ENCODE measurements around the gene IGFBP4. TPM values are rescaled to one million over a fixed set of nuclear protein-coding genes. Genes with fewer than 3 reads are reported as not detected.
A peak's percentile ranks its signal among the peaks of the same experiment; 100 is the strongest.

IGFBP4 gene
- total RNA-seq, 2 donors from 2014 or later: 8.4 to 85.1 TPM

DNA sequence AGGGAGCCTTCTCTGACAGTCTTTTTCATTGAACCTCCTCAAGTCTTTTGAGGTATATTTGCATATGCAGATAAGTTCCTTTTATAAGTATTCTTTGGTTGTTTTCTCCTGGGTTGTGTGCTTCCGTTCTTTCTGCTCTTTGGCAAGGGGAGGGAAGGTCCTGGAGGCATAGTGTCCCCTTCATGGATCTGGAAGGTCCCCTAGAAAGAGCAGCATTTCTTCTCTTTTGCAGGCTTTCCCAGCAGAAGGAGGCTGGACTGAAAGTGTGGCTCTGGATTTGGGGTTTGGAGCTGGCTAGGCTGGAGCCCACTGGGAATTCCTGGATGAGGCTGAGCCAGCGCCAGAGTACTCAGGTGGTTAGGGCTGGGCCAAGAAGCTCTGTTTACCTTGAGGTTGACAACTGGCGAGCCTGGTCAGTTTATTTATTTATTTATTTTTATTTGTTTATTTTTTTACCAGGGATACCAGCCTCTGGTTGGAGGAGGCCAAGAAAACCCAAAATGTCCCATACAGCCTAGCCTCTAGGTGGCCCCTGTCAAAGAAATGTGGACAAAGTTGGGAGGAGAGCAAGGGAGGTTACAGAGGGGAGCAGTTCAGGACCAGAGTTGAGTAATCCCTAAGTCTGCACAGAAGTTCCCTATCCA, 20.1 kb upstream of the IGFBP4 start:
- DNase-seq (ENCODE audit: low spot score in 2 of 2) (no peak), ATAC-seq (no peak)
- Mint-ChIP-seq H3K27ac (no peak overlapping the region), H3K9me3 (no peaks in the 10 kb centered on the region), H3K36me3 (peaks cover 0 to 2% of the 10 kb centered on the region in 2 donors)

DNA sequence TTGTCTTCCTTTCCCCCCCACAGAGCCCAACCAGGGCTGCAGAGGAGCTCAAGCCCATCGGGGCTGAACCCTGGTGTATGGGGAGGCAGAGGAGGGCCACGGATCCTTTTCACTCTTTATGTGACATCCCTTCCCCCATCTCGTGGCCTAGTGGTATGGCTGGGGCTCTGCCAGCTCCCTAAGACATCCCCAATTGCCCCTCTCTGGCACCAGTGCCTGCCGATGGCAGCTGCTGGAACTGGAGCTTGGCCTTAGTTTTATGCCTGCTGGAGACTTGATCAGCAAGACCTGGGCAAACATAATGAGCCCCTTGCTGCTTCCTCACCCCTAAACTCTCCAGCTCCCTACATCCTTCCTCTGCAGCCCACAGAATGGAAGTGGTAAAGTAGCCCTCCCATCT, 17.5 kb upstream of the IGFBP4 start:
- no peaks in the 10 kb centered on the region for H3K36me3 Mint-ChIP-seq
- no peaks in the 10 kb centered on the region for H3K9me3 Mint-ChIP-seq
- DNase-seq (ENCODE audit: low spot score in 2 of 2): no peak
- no peak overlapping the region for H3K27ac Mint-ChIP-seq
- no peak for ATAC-seq

DNA sequence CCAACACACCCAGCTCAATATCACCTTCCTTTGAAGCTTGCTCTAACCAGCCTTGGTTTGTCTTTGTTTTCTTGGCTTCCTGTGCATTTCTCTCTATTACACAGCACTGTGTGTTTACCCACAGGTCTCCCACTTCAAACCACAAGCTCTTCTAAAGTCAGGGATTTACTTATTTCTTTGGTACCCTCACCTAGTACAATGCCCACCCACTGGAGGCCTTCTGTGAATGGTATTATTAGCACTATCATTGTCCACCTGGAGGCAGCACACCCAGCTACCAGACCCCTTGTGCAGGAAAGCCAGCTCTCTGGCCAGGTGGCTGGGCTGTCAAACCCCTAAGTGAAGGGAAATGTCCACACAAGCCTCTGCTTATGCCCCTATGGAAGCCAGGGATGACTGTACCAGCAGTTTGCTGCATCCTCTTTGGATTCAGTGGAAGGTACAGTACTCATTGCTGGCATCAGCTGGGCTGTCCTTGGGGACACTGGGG, 16.2 kb upstream of the IGFBP4 start:
- Mint-ChIP-seq H3K9me3 (no peaks in the 10 kb centered on the region), H3K36me3 (no peaks in the 10 kb centered on the region), H3K27ac (peak overlapping the region in 1 of 2 donors; percentile 23)
- ATAC-seq (peak; percentile 82 to 96), DNase-seq (ENCODE audit: low spot score in 2 of 2) (no peak)

DNA sequence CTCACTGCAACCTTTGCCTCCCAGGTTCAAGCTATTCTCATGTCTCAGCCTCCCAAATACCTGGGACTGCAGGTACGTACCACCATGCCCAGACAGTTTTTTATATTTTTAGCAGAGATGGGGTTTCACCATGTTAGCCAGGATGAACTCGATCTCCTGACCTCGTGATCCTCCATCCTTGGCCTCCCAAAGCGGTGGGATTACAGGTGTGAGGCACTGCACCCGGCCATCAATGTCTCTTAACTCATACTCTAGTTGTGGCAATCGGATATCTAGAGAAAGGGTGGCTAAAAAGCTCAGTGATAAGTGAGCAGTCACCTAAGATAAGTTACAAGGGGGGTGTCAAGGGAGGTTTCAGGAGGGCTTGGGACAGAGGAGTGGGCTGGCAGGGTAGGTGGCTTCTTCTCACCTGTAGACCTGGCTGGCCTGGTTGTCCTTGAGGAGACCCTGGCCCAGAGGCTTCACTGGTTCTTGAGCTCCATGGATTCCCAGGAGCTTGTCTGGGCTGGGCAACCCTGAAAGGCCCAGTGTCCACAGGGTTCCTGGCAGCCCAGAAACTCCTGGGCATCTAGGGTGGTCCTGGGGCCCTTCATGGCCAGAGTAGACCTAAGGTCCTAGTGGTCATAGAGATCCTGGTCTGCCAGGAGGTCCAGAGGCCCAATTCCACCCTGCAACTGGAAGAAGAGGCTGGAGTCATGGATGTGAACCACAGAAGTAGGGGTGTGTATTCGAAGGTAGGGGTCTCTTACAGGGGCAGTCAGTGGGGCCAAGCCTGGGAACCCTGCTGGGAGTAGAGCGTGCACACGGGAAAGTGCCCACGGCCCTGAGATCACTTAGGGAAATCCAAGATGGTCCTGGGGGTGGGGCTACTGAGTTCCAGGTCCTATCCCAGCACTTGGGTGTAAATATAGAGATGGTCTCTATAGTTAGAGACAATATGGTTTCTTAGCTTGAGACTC, 12.7 kb upstream of the IGFBP4 start:
- Mint-ChIP-seq H3K36me3 (no peaks in the 10 kb centered on the region), H3K9me3 (no peaks in the 10 kb centered on the region), H3K27ac (no peak overlapping the region)
- no peak for DNase-seq (ENCODE audit: low spot score in 2 of 2)
- ATAC-seq: no peak

DNA sequence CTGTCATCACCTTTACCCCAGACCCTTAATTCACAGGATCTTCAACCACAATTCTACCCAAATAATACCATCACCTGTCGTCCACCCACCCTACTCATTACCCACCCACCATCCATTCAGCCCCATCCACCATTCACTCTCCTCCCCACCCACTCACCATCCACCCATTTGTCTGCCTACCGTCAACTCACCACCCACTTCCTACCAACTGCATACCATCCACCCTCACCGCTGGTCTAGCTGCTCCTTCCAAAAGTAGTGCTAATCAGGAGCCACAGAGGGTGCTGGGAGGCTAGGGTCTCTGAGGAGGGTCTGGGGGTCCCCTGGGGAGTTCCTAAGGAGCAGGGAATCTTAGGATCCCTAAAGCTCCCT, 12.0 kb upstream of the IGFBP4 start:
- no peaks in the 10 kb centered on the region for H3K36me3 Mint-ChIP-seq
- no peaks in the 10 kb centered on the region for H3K9me3 Mint-ChIP-seq
- no peak for DNase-seq (ENCODE audit: low spot score in 2 of 2)
- no peak for ATAC-seq
- no peak overlapping the region for H3K27ac Mint-ChIP-seq

DNA sequence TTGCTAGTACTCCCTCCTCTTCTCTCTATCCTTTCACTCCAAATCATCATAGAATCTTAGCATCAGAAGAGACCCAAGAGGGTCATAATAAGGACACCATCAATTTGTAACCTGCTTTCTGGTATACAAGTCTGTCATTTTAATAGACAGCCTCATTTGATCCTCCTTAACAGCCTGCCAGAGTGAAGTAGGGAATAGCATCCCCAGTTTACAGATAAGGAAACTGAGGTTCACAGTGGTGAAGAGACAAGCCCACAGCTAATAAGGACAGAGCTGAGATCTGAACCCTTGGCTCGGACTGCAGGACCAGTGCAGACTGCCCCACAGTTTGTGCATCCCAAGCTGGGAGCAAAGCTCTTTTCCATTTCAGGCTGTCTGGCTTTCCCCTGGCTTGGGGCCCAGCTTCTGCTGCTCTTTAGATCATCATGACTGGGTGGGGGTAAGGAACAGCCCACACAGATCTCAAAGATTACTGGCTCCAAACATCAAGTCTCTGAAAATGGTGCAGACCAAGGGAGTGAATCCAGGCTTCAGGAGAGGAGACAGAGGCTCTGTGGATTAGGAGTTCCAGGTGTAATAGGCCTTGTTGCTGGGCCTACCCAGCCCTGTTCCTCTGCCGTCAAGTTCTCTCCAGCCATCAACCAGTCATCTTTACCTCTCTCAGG, 10.3 kb upstream of the IGFBP4 start:
- peak in 1 of 2 donors; percentile 20 for ATAC-seq
- DNase-seq (ENCODE audit: low spot score in 2 of 2): no peak
- Mint-ChIP-seq H3K9me3 (no peaks in the 10 kb centered on the region), H3K36me3 (no peaks in the 10 kb centered on the region), H3K27ac (peak overlapping the region in 1 of 2 donors; percentile 6)

DNA sequence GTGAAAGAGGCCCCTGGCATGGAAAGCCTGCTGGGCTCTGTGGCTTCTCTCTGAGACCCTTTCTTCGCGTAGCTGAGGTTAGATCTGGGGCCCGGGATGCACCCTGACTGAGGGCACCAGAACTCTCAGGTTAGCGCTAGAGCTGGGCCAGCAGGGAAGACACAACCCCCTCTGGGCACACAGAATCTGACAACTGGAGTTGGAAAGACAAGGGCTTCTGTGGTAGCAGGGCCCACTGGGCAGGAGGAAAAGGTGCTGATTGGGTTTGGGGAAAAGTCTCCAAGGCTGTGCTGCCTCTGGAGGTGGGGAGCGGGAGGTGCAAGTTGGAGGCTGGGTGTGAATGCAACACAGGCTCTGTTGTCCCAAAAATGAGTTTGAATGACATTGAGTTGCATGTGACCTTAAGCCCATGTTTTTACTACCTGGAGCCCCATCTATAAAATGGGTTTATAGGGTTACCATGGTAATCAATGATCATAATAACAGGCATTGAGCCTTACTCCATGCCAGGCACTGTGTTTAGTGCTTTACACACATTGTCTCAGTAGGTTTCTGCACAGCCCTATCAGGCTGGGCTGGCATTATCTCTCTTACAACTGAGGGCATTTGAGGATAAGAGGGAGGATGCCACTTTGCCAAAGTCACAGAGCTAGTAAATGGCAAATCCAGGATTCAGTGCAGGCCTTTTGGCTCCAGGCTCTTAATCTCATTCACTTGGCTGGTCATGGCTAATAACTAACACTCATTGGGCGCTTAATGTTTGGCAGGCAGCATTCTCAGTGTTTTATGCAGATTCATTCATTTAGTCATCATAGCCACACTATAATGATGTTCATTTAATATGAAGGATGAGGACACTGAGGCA, 9.5 kb upstream of the IGFBP4 start:
- ATAC-seq (peak; percentile 34 to 64), DNase-seq (ENCODE audit: low spot score in 2 of 2) (no peak)
- no peaks in the 10 kb centered on the region for H3K36me3 Mint-ChIP-seq
- no peaks in the 10 kb centered on the region for H3K9me3 Mint-ChIP-seq
- H3K27ac Mint-ChIP-seq: no peak overlapping the region

DNA sequence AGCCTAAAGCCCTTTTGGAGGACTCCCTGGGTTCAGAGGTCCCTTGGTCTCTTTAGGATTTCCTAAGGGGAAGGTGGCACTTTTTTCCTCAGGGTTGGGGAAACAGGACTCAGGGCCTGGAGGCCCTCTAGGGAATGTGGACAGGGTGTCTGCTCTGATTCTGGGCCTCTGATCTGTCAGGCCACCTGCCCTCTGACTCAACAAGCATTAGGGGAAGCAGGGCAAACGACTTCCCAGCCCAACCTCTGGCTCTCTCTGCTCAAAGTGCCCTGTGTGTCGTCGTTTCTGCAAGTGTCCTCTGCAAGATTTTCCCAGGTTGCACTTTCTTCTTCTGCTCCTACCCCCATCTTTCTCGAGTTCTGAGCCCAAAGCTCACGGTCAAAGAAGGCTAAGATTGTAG, 6.6 kb upstream of the IGFBP4 start:
- no peak for DNase-seq (ENCODE audit: low spot score in 2 of 2)
- no peak for ATAC-seq
- Mint-ChIP-seq H3K9me3 (no peaks in the 10 kb centered on the region), H3K36me3 (no peaks in the 10 kb centered on the region), H3K27ac (no peak overlapping the region)

DNA sequence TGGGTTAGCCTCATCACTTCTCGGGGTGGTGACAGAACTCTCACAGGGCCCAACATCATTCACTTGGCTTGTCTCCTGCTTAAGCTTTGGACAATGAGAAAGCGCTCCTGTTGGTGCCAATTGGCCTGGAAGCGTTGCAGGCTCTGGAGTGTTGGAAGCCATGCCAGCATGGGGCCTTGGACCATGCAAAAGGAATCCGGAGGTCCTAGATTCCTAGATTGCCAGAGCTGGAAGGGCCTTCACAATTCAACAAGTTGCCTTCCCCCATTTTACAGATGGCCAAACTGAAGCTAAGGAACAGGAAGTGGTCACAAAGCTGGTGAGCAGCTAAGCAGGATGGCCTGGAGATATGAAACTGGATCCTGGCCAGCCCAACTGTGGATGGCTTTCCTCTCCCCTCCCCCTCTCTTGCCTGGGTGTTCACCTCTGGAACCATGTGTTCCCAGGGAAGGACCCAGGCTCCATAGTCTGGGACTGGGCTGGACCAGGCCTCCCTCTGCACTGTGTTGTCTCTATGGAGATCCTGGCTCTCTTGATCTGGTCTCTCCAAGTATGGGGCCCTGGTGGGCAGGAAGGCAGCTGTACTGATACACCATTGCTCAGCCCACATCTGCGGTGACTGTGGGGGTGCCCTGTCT, 6.0 kb upstream of the IGFBP4 start:
- Mint-ChIP-seq H3K9me3 (no peaks in the 10 kb centered on the region), H3K27ac (no peak overlapping the region), H3K36me3 (no peaks in the 10 kb centered on the region)
- ATAC-seq: no peak
- no peak for DNase-seq (ENCODE audit: low spot score in 2 of 2)

DNA sequence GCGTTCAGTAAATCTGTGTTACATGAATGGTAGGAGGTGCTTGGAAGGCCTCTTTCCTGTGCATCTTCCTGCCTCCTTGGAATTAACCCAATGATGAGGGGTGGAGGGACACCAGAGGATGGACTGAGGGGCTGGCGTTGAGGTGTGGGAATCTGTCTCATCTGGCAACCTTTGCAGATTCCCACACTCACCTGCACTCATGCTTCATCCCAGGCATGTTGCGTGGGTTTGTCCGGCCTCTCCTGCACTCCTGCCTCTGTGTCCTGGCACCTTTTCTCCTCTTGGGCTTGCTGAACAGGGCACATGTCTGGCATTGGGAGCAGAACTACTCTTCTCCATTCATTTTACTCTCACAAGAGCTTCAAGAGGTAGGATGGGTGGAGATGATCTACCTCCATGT, 3.1 kb upstream of the IGFBP4 start:
- ATAC-seq (no peak), DNase-seq (ENCODE audit: low spot score in 2 of 2) (no peak)
- Mint-ChIP-seq H3K36me3 (no peaks in the 10 kb centered on the region), H3K27ac (no peak overlapping the region), H3K9me3 (no peaks in the 10 kb centered on the region)

DNA sequence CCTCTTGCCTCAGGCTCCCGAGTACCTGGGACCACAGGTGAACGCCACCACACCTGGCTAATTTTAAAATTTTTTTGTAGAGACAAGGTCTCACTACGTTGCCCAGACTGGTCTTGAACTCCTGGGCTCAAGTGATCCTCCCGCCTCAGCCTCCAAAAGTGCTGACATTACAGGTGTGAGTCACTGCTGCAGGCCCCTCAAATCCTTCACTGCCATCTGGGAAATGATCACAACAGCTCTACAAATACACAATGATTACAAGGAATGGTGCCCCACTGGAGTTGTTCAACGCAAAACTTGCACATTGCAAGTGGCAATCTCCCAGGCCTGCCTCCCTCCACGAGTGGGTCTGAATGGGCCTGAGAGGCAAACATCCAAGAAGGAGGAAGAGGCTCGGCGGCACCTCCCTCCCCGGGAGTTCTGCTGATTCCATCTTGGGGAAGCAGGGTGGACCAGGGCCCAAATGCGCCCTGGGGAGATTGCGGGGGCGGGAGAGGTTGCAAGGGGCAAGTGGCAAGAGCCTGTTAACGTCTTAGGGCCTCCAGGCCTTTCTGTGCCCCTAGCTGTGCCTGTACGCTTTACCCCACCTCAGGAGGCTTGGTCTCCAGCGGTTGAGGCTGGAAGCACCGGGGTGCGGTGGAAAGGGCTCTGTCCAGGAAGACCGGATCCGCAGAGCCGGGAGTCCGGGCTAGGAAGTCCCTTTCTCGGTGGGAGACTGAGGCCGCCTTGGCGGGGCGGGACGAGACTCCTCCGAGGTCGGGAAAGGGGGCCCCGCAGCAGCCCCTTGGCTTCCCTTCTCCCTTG, 656 bp upstream of the IGFBP4 start:
- no peaks in the 10 kb centered on the region for H3K36me3 Mint-ChIP-seq

DNA sequence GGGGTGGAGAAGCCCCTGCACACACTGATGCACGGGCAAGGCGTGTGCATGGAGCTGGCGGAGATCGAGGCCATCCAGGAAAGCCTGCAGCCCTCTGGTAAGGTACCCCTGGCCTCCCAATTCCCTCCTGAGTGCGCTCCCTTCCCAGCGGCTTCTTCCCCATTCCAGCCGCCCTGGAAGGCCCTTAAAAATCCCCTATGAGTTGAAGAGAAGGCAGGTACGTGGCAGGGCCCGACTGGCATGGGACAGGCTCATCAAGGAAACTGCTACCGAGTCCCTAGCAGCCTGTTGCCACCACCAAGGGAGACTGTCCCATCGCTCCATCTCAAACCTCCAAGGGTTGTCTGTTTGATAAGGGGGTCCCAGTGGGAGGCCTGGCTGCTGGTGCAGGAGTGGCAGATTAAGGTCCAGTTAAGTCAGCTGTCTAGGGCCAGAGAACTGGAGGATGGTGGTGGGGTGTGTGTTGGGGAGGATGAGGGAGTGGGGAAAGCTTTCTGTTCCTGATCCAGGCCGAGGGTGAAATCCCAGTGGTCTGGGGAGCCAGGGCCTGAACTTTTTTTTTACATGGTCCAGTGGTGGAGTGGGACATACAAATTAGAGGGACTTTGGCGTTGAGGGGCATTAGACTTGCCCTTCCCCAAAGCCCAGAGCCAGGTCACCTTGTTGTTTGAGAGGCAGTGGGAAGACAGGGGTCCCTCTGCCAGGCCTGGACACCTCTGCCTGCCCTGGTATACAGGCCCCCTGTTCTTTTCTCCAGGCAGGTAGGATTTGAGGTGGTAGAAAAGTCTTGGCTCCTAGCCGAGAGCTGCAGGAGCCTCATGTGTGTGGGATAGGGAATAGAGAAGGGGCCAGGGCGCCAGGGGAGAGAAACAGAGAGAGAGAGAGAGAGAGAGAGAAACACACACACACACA, 994 bp downstream of the IGFBP4 start:
- Mint-ChIP-seq H3K36me3 (no peaks in the 10 kb centered on the region), H3K9me3 (no peaks in the 10 kb centered on the region), H3K27ac (peak overlapping the region; percentile 67 to 79)
- DNase-seq (ENCODE audit: low spot score in 2 of 2) (peak in 1 of 2 donors; percentile 41), ATAC-seq (peak; percentile 21 to 44)

More for the DNA sequence above, 656 bp upstream of the IGFBP4 start:
- no peaks in the 10 kb centered on the region for H3K9me3 Mint-ChIP-seq
- no peak for DNase-seq (ENCODE audit: low spot score in 2 of 2)
- ATAC-seq: no peak
- no peak overlapping the region for H3K27ac Mint-ChIP-seq

DNA sequence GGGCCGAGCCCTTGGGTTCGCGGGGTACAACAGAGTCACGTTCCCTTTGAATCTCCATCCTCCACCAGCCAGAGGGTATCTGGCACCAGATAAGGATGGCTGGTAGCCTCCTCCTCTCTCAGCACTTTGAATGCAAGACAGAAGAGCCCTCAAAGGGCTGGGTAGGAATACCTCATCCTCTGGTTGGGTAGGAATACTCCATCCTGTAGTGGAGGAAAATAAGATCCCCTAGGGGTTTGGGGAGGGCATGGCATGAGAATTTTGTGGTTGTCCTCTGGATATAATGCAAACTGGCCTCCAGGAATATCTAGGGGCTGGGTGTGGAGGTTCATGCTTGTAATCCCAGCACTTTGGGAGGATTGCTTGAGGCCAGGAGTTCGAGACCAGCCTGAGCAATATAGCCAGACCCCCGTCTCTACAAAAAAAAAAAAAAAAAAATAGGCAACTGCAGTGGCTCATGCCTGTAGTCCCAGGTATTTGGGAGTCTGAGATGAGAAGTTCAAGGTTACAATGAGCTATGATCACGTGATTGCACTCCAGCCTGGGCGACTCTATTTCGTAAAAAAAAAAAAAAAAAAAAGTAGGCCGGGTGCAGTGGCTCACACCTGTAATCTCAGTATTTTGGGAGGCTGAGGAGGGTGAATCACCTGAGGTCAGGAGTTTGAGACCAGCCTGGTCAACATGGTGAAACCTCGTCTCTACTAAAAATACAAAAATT, 2.7 kb downstream of the IGFBP4 start:
- Mint-ChIP-seq H3K27ac (peak overlapping the region in 1 of 2 donors; percentile 79), H3K9me3 (no peaks in the 10 kb centered on the region), H3K36me3 (no peaks in the 10 kb centered on the region)
- DNase-seq (ENCODE audit: low spot score in 2 of 2) (no peak), ATAC-seq (no peak)

DNA sequence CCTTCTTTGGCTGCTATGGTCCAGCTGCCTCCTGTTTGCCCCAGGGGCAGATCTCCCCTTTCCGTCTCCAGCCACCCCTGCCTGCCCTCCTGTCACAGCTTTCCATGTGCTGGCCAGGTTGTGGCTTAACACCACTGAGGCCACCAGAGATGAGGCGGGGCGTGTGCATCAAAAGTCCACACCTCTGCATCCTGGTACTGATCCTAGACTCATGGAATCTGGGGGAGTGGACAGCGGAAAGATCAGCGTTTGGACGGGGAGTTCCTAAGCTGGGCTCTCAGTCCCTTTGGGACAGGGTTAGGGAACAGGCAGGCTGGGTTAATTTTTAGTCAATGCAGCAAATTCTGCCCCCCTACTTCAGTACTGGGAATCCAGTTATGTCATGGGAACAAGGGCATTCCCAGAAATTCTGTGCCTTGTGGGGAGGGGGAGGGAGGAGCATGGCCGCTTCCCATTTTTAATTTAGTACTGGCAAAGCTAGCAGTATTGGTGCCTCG, 3.9 kb downstream of the IGFBP4 start:
- Mint-ChIP-seq H3K9me3 (no peaks in the 10 kb centered on the region), H3K36me3 (no peaks in the 10 kb centered on the region), H3K27ac (no peak overlapping the region)
- ATAC-seq (no peak), DNase-seq (ENCODE audit: low spot score in 2 of 2) (no peak)

Data from activated naive CD4-positive, alpha-beta T cell treated with anti-CD3 and anti-CD28 coated beads, Interleukin-2, amount 50 U/mL, for 72 hours (primary cell).